ELR (cell line): ENCODE measurements around the gene HYCC1.
"Not testable (repeated sequence)": the region's sequence is repeated elsewhere in the genome, so short reads cannot be mapped to it uniquely, and the experiment has no call there.

Source experiments
- DNase-seq: peaks from one replicate; pipeline ENCODE4 v3.0.0-alpha.2; 2015; ENCODE audit warnings: low read depth

HYCC1 gene

GRCh38 chr7:23013715-23014649, at the start of gene HYCC1:
Gene HYCC1 (minus strand): TSS chr7:23014130. CDS start chr7:22991111, 23,019 bp downstream.
- peak; percentile 100 for DNase-seq

GRCh38 chr7:23062452-23062851, 48.5 kb upstream of the HYCC1 start:
- peak; percentile 84 for DNase-seq

- DNase-seq = no peak
Measured at GRCh38 chr7:23061327-23061726, 47.4 kb upstream of the HYCC1 start.

GRCh38 chr7:23058408-23059096, 44.6 kb upstream of the HYCC1 start:
- DNase-seq = no peak

DNA sequence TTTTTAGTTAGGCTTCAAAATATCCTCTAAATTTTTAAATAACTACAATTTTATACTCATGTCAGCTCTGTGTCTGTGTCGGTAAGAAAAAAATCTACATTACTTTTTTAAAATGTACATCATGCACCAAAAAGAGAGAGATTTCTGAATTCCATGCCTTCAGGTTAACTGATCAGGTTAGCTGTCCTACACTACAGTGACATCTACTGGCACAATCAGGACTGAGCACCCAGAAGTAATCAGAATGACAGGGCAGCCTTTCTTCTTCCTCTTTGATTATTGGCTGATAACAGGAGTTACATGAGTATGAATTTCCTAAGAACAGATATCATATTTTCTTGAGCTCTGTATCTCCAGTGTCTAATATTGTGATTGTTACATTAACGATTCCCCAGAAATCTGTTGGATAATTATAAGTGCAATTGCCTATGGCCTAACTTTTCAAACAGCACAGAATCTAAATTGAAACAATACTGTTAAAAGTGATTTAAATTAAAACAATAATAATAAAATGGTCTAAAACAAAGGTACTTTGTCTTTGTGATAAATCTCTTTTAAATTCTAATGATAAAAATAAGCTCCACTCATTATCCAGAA, 41.8 kb upstream of the HYCC1 start:
- DNase-seq = peak; percentile 84

- DNase-seq = peak; percentile 53
Measured at GRCh38 chr7:23051124-23051485, 37.2 kb upstream of the HYCC1 start.

DNA sequence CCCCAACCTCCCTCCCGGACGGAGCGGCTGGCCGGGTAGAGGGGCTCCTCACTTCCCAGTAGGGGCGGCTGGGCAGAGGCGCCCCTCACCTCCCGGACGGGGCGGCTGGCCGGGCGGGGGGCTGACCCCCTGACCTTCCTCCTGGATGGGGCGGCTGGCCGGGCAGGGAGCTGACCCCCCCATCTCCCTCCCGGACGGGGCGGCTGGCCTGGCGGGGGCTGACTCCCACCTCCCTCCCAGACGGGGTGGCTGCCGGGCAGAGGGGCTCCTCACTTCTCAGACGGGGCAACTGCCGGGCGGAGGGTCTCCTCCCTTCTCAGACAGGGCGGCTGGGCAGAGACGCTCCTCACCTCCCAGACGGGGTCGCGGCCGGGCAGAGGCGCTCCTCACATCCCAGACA, 32.4 kb upstream of the HYCC1 start:
- DNase-seq = not testable (repeated sequence)

GRCh38 chr7:23045086-23045485, 31.2 kb upstream of the HYCC1 start:
- DNase-seq = not testable (repeated sequence)

DNA sequence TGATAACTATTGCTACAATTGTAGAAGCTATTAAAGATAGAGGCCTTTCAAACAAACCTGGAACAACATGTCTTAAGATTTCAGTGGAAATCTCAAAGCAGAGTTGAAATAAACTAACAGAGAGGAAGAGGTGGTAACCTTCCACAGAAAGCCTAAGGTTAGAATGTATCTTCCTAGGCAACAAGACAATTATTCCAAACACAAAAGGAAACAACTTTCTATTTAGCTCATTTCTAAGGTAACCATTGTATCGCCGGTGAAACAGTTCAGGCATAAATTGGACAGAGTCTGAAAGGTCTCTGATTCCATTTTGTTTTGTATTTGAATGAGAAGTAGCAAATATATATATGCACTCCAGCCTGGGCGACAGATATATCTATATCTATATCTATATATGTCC, 30.7 kb upstream of the HYCC1 start:
- DNase-seq = no peak

GRCh38 chr7:23043441-23043840, 29.5 kb upstream of the HYCC1 start:
- DNase-seq = peak; percentile 28

DNA sequence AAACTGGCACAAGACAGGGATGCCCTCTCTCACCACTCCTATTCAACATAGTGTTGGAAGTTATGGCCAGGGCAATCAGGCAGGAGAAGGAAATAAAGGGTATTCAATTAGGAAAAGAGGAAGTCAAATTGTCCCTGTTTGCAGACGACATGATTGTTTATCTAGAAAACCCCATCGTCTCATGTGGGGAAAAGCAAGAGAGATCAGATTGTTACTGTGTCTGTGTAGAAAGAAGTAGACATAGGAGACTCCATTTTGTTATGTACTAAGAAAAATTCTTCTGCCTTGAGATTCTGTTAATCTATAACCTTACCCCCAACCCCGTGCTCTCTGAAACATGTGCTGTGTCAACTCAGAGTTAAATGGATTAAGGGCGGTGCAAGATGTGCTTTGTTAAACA, 25.7 kb upstream of the HYCC1 start:
- DNase-seq = not testable (repeated sequence)

GRCh38 chr7:23035542-23036371, 21.8 kb upstream of the HYCC1 start:
- not testable (repeated sequence) for DNase-seq

DNA sequence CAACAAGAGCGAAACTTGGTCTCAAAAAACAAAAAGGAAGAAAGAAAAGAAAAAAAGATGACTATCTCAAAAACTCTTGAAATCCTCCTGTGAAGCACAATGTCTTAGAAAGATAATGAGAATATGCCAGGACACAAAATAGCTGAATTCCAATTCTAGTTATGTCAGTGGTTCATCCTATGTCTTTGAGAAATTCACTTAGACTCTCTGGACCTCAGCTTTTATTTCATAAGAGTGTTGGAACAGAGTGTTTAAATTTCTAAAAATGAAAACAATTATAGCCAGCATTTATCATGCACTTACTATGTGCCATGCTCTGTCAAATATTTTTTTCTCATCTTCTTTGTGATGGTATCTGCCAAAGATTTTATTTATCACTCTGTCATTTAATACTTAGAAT, 13.3 kb upstream of the HYCC1 start:
- no peak for DNase-seq

GRCh38 chr7:23026164-23026563, 12.2 kb upstream of the HYCC1 start:
- DNase-seq = peak; percentile 57

- DNase-seq = no peak
Measured at GRCh38 chr7:23024454-23024853, 10.5 kb upstream of the HYCC1 start.

DNA sequence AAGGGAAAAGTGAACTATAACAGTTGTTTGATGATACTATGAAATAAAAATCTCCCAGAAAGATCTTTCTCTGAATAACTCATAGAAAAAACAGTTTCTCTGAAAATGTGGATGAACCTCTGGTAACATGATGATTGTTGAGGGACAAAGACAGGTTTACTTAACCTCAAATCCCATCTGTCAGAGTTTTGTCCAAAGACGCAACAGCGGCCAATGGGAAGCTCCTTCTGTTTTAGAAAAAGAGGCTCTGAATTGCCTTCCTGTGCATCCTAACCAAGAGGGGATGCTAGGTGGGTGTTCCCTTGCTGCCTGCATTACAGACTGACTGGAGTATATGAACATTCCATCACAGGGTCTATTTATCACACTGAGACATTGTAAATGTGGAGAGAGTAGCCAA, 8.9 kb upstream of the HYCC1 start:
- DNase-seq = no peak

DNA sequence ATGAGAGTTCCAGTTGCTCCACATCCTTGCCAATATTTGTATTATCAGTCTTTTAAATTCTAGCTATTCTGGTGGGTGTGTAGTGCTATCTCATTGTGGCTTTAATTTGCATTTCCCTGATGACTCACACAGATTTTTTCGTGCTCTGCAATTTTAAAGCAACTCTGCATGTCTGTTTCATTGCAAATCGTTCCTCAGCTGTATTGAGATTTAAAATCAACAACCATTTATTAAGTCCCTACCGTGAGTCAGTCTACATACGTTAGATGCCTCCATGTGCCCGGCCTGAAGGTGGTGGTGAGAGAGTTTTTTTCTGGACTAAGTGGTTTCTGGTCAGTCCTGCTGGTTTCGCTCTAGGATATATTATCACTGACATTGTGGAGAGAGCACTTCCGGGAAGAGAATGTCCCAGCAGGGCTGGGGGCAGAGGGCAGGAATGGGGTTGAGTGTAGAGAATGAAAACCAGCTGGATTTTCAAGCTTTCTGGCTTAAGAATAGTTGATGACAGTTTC, 8.4 kb upstream of the HYCC1 start:
- DNase-seq = peak; percentile 94

DNA sequence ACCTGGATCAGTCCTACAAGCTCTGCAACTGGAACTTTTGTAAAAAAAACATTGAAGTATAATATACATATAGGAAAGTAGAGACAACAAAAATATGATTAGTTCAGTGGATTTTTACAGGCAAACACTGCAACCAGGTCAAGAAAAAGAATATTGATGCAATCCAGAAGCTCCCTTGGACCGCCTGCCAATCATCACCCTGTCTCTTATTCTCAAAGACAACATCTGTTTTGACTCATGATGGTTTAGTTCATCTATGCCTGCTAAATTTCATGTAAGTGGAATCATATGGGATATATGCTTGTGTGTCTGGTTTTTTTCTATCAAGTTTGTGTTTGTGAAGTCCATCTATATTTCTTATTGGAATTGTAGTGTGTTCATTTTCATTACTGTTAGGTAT, 7.7 kb upstream of the HYCC1 start:
- DNase-seq = no peak

DNA sequence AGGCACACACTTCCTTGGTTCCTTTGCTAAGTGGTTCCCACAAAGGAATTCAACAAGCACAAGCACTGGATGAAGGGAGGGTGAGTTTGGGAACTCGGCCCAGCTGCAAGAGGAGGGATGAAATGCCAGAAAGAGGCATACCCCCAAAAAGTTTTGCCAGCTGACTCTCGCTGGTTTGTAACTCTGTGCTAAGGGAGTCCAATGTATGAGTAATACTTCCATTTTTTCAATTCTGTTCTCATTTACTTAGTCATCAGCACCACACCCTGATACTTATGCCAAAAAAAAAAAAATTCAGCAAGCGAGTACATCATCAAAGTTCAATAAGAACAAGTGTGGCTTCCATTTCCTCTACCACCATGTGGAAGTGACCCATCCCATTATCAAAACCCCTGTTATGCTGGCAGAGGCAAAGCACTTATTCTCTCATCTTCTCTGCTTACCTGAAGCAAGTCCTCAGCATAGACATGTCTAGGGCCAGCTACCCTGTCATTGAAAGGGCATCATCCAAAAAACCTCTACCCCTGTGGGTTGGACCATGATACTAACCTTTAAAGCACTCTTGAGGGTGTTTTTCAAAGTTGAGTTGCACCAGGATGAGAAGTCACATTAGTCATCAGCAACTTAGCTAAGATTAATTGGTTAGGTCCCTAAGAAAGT, 6.9 kb upstream of the HYCC1 start:
- peak; percentile 97 for DNase-seq

DNA sequence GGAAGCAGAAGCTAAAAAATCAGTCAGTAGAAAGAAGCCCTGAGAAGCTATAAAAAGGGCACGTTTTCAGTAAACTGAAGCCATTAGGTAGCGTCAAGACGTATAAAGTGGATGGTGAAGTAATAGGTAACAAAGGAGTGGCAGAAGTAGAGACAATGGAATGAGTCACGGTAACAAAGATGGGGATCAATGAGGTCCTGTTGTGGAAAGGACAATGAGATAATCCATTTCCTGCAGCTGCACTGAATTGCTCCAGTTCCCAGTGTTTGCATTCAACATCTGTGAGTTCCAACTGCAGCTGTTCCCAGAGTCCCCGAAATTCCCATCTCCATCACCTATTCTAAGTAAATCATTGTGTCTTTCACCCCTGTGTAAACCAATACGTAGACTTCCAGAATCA, 4.8 kb upstream of the HYCC1 start:
- no peak for DNase-seq

- no peak for DNase-seq
Measured at GRCh38 chr7:23017309-23017708, 3.4 kb upstream of the HYCC1 start.
